NCI-H187 (cell line): ENCODE measurements around the gene IL16.
"Not testable (repeated sequence)": the region's sequence is repeated elsewhere in the genome, so short reads cannot be mapped to it uniquely, and the experiment has no call there.

ENCODE experiments used
- DNase-seq, 2 experiments: peaks; one replicate each; lab custom pipeline; 2025; lab: John Stamatoyannopoulos, UW

Gene IL16

GRCh38 chr15:81196576-81197254 is at the start of gene IL16:
IL16 (plus strand) TSS chr15:81196879; CDS start chr15:81225400, 28,521 bp downstream.
- no peak for DNase-seq

- DNase-seq: no peak
Measured at GRCh38 chr15:81151389-81151788, 45.3 kb upstream of the IL16 start.

GRCh38 chr15:81152339-81152738 is 44.3 kb upstream of the IL16 start:
- no peak for DNase-seq

GRCh38 chr15:81152799-81153198 is 43.9 kb upstream of the IL16 start:
- no peak for DNase-seq

DNA sequence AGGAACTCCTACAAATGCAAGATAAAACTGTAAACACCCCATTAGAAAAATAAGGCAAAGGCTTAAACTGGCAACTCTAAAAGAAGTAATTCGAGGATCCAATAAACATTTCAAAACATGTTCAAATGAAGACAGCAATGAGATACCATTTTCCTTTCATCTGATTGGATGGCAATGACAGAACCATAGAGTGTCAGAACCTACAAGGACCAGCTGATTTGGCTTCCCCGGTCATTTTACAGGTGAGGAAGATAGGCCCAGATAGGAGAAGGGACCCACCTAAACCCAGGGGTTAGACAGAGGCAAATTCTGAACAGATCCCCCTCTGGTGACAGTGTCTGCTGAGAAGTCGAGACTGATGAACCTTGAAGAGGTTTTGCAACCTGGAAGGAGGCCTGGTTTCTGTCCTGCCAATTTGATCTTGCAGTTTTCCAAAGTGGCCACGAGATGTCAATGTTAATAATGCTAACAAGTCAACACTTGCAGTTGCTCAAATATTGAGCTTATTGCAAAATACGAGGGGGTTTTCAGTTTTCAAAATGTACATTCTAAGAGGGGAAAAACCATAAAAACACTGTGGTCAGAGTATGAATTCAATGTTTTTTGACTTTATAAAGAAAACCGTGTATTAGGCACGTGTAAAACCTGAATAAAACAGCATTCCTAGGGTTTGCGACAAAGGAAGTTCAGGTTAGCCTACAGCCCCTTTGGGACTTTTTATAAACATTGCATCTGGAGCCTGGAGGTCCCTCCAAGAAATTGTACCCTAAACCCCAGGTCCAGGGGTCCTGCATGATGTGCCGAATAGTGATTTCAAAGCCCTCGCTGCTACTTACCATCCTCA is 41.1 kb upstream of the IL16 start:
- DNase-seq: no peak

DNA sequence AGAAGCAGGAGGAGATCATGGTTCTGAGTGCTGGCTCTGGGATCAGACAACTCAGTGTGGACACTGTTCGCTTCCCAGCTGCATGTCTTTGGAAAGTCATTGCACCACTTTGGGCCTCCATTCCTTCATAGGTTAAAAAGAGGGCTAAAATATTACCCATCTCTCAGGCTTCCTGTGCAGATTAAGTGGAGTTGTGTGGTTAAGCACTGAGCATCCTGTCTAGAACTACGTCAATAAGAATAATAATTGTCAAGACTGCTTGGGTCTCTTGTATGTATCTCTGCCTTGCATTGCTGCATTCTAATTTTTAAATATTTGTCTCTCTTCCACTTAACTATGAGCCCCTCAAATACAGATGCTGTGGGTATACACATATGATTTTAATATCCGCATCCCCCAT is 40.4 kb upstream of the IL16 start:
- no peak for DNase-seq

DNA sequence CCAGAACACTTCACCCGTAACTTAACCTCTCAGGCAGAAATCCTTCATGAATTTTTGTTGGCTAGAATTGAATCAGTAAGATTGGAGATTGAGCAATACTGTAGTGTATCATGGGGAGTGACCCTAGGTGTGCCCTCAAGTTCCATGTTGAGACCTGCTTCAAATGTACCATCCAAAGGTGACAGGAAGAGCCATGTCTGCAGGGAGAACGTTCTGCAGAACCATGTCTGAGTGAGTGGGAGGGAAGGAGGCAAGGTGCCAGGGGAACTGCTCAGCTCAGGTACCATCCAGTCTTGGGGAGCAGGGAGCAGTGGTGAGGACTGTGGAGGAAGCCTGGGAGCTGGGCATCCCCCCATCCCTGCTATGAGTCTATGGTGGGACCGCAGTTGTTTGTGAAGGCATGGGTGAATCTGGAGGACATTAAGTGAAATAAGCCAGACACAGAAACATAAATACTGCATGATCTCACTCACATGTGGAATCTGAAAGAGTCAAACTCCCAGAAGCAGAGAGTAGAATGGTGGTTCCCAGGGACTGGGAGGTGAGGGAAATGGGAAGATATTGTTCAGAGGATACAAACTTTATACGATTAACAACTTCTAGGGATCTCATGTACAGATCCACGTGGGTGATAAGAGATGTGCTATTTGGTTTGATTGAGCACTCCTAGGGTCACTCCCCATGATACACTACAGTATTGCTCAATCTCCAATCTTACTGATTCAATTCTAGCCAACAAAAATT is 39.3 kb upstream of the IL16 start:
- no peak for DNase-seq

DNA sequence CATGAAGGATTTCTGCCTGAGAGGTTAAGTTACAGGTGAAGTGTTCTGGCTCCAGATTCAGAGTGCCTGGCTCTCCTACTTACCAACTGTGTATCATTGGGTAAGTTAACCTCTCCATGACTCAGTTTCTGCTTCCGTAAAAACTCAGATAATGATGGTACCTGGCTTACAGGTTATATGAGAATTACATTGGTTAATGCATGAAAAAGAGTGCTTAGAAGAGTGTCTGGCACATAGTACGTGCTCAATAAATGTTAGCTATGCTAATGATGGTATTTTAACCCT is 38.8 kb upstream of the IL16 start:
- no peak for DNase-seq

GRCh38 chr15:81158561-81158960 is 38.1 kb upstream of the IL16 start:
- DNase-seq: not testable (repeated sequence)

GRCh38 chr15:81160312-81161159 is 36.1 kb upstream of the IL16 start:
- DNase-seq: no peak

DNA sequence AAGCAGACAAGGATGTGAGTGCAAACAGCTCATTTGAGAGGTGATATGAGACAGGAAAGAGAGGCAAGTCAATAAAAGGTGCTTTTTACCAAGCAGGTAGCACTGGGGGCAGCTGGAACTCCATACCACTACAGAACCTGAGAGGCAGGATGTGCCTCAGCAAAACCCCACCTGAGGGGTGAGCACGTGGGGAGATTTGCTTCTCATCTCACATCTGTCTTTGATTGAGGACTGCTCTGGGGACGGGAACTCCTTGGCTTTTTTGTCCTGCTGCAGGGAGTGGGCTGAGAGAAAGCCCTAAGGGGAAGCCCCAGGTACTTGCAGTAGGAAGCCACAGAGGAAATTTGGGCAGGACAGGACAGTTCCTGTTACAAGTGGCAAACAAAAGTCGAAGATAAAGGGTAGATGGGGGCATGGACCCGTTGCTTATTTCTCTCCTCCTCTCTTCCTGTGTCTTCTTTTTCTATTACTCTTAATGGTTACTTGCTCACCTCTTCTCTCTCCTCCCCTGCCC is 35.5 kb upstream of the IL16 start:
- DNase-seq: no peak

- DNase-seq: no peak
Measured at GRCh38 chr15:81161851-81162250, 34.8 kb upstream of the IL16 start.

DNA sequence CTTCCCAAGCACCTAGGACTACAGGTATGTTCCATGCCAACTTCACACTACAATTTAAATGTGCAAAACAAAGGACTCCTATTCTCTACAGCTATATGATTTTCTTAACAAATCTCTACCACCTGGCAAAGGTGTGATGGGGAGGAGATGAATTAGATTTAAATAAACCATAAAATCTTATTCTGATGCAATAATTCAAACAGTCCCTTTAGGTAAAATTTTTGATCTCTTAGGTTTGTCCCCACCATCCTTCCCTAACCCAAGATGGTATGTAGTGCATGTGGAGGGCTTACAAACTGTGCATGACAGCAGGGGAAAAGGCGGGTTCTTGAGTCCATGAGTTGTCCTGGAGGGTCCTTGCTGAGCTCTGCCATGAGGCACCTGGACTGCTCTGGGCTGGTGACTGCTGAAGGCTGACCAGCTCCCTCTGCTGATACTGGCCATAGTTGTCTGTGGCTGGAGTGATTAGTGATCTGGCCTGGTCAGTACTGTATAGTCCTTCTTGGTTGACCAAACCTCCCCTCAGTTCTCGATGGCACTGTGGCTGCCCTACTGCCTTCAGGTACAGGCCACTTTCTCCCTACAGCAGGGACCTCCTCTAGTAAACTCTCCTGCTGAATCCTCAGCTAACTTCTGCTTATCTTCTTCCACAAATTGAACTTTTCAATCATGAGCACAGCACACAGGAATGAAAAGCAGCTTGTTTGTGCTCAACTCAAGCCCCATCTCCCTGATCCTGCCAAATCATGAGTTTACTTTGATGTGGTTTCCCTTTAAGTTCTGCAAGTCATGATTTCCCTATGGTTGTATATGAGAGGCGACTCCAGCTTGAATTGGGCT is 32.5 kb upstream of the IL16 start:
- no peak for DNase-seq

- DNase-seq: no peak
Measured at GRCh38 chr15:81165535-81165934, 31.1 kb upstream of the IL16 start.

DNA sequence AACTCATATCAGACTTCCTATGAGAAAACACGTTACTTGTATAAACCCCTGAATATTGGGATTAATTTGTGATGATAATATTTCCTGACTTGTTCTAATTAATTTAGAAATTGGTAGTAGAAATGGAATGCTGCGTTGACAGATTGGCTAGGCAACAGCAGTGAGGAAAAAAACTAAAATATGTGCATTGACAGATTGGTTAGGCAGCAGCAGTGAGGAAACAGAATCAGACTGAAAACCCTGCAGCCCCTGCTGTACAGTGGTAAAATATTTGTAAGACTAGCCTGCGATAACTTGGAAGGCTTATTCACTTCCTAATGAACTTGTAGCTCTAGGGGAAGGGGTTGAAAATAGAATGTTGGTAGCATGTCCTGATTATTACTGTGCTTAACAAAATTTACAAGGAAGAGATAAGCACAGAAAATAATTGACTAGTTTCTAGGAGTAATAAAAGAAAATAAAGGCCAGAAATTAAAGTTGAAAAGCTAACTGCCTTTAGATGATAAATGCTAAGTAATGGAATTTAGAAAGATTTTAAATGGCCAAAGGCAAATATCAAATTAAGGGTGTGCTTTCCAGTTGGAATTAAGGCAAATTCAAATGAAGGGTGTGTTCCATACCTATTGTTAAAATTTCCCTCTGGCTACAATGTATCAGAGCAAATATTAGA is 29.9 kb upstream of the IL16 start:
- DNase-seq: no peak

- no peak for DNase-seq
Measured at GRCh38 chr15:81168131-81168526, 28.6 kb upstream of the IL16 start.

- no peak for DNase-seq
Measured at GRCh38 chr15:81168644-81169043, 28.0 kb upstream of the IL16 start.

DNA sequence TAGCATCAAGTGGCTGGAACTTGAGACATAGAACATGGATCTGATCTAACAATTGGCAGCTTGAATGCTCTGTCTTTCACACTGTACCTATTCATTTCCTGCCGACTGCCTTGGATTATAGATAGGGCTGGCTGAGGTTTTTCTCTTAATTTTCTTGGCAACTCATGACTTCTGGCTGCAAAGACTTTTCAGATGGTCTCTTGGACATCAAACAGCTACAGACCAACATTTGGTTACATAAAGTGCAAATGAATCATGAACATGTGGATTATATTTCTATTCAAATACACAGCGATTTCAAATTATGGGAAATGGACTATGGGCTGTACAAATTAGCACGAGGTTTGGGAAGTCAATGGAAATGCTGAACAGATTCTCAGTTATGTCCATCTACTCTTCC is 26.2 kb upstream of the IL16 start:
- no peak for DNase-seq

DNA sequence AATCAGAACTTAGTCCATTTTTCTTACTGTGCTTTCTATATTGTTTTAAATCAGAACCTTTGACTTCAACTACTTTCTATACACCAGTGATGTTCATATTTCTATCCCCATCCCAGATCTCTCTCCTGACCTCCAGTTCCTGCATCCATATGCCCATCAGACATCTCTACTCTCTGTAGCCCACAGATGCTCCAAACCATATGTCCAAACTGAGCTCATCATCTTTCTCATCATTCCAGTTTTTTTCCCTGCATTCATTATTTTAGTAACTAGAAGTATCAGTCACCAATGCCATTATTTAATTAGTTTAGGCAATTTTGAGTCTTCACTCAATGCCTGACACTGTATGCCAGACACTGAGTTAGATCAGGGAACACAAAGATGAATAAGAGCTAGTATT is 25.4 kb upstream of the IL16 start:
- no peak for DNase-seq

DNA sequence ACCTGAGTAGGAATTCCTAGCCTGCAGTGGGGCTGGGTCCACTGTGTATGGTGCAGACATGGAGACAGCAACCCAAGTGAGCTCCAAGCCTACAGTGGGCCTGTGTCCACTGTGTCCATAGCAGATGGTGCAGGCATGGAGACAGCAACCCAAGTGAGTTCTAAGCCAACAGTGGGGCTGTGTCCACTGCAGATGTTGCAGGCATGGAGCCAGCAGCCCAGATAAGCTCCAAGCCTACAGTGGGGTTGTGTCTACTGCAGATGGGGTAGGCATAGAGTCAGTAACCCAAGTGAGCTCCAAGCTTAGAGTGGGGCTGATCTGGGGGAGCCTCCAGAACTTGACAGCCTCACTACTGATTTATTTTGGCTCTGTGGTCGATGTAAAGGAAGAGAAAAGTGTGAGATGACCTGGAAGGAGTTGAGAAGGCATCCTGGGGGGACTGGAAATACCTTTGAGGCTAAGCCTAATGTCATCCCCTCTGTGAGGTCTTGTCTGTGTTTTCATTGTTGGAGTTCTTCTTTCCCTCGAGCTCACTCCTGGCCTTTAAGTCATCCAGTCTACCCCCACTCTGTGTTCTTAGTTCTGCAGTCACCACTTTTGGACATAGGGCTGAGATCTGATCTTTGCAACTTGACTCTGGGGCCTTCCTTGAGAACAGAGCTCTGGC is 22.4 kb upstream of the IL16 start:
- no peak for DNase-seq
